ENCODE data around the gene VPS13A. TPM values are rescaled to one million over a fixed set of nuclear protein-coding genes. Genes with fewer than 3 reads are reported as not detected.
A peak's percentile ranks its signal among the peaks of the same experiment; 100 is the strongest.

Gene VPS13A
- total and polyA plus RNA-seq, 10 of the 15 experiments (the other 5 are each of a cell fraction or from before 2014, with no cell fraction given) = 10.0 to 35.2 (median 21.1) TPM

- Histone ChIP-seq H3K36me3 (ENCODE audit: control insufficient read depth in 2 of 2, insufficient read depth in 2 of 2, low read length in 1 of 2) (no peaks in the 10 kb centered on the region), H3K4me1 (ENCODE audit: control insufficient read depth, insufficient read depth, low read length) (no peaks in the 10 kb centered on the region), H3K27ac (ENCODE audit: control insufficient read depth, insufficient read depth) (no peak overlapping the region), H3K9me3 (replicated peaks; ENCODE audit: control insufficient read depth, insufficient read depth, low read length) (no peaks in the 10 kb centered on the region), H2AFZ (ENCODE audit: control insufficient read depth, low read depth, low read length) (no peak overlapping the region), H3K4me2 (ENCODE audit: control insufficient read depth, insufficient read depth) (peak overlapping the region; percentile 23; the same call in 1 of the 2 replicates), H3K4me3 (no peak overlapping the region; the same call in 1 of the 2 replicates), H4K20me1 (ENCODE audit: control insufficient read depth, insufficient read depth) (no peaks in the 10 kb centered on the region), H3K27me3 (replicated peaks in 1 of 2; ENCODE audit: control insufficient read depth in 2 of 2, insufficient read depth in 2 of 2, low read length in 1 of 2) (no peaks in the 10 kb centered on the region; a peak in 2 of 4 replicates), H3K9ac (ENCODE audit: control insufficient read depth, insufficient read depth, low read length) (no peak overlapping the region), H3K79me2 (ENCODE audit: control insufficient read depth, insufficient read depth, low read length) (no peaks in the 10 kb centered on the region)
- RAD21 ChIA-PET (ENCODE audit: unreplicated experiment) = interaction anchor here (0.6 to 1.3 kb wide), 6 partner anchors 20 to 667 kb away, joined by 3 to 4 read pairs (median 3); no protein-coding TSS in a partner anchor
- ATAC-seq (no peak), DNase-seq (ENCODE audit: low read depth, low spot score) (no peak), FAIRE-seq (no peak)
- BruUV-seq (replicated peaks) = no TSS peak
- CTCF ChIA-PET = interaction anchor here (0.6 to 7.1 kb wide), 15 partner anchors 9 to 668 kb away, joined by 3 to 79 read pairs (median 4); no protein-coding TSS in a partner anchor
- in situ Hi-C loops (cut with MboI) (no loop called here), intact Hi-C loops (cut with micrococcal nuclease; ENCODE audit: unreplicated experiment) (loop anchor here (2.0 to 10.0 kb wide), 3 partner anchors 35 to 581 kb away; partner anchors contain the start of gene GNAQ)
- TF ChIP-seq CEBPZ (IDR thresholded peaks at IDR 0.05; ENCODE audit: low read depth, low read length) (no peak), ZBTB11 (CRISPR knock-in tag; IDR thresholded peaks at IDR 0.05) (no peak), SPI1 (IDR thresholded peaks at IDR 0.05; ENCODE audit: borderline replicate concordance, insufficient read depth, low read depth, low read length) (peak; percentile 40; the same call in 1 of the 2 replicates)
- SMC1A ChIA-PET (ENCODE audit: uncharacterized antibody, unreplicated experiment) = interaction anchor here (1.1 to 2.7 kb wide), 4 partner anchors 33 to 388 kb away, joined by 3 to 12 read pairs (median 6); no protein-coding TSS in a partner anchor
- POLR2A ChIA-PET = no interaction called here
- WGBS (ENCODE audit: insufficient coverage, insufficient replicate concordance, low lambda C conversion rate, missing lambda C conversion rate) = 41% methylated on average over 13 of the region's 14 CpGs
Observed at GRCh38 chr9:77453825-77454647, 276.7 kb downstream of the VPS13A start.
